SK-N-MC (cell line): Measurements from ENCODE around the gene LNX1.

ENCODE experiments used
- DNase-seq: peaks from one replicate; pipeline ENCODE4 v3.0.0-alpha.2; 2011; ENCODE audit warnings: low read depth, low spot score
- H3K27ac ChIP-seq: fragments of 200-600 bp; sonication (generic); 2 replicates; pipeline ENCODE4 v1.5.1; 2016; ENCODE audit warnings: mixed run types
- H3K36me3 ChIP-seq: fragments of 200-600 bp; sonication (generic); 2 replicates; pipeline ENCODE4 v1.6.1; 2017; ENCODE audit warnings: antibody characterized with exemption, low read length, mixed read lengths; ENCODE audit not compliant: insufficient read depth
- H3K4me3 ChIP-seq: fragments of 200-600 bp; sonication (generic); 2 replicates; pipeline ENCODE4 v1.5.1; 2016
- H3K9ac ChIP-seq: fragments of 200-600 bp; sonication (generic); 2 replicates; pipeline ENCODE4 v1.8.0; 2017; ENCODE audit warnings: mixed run types, mixed read lengths; ENCODE audit not compliant: insufficient read length
- H3K9me3 ChIP-seq: fragments of 200-600 bp; sonication (generic); 2 replicates; pipeline ENCODE4 v1.6.1; 2017; ENCODE audit warnings: low read depth, mild to moderate bottlenecking, antibody characterized with exemption, low read length, moderate library complexity, mixed read lengths
- EZH2 ChIP-seq: fragments of 200-600 bp; sonication (generic); IDR thresholded peaks from one replicate; pipeline ENCODE4 v1.6.1; 2017; ENCODE audit warnings: antibody characterized with exemption
- FOXP2 ChIP-seq: optimal IDR thresholded peaks from 2 replicates; pipeline ENCODE3; 2011; ENCODE audit warnings: mild to moderate bottlenecking, moderate library complexity; ENCODE audit not compliant: insufficient read depth; ENCODE audit errors: extremely low read length, control extremely low read depth
- POLR2AphosphoS5 ChIP-seq: IDR thresholded peaks from 2 replicates; pipeline ENCODE4 v1.6.1; 2012; ENCODE audit warnings: mild to moderate bottlenecking, low read depth, low read length, borderline replicate concordance

Gene LNX1

DNA sequence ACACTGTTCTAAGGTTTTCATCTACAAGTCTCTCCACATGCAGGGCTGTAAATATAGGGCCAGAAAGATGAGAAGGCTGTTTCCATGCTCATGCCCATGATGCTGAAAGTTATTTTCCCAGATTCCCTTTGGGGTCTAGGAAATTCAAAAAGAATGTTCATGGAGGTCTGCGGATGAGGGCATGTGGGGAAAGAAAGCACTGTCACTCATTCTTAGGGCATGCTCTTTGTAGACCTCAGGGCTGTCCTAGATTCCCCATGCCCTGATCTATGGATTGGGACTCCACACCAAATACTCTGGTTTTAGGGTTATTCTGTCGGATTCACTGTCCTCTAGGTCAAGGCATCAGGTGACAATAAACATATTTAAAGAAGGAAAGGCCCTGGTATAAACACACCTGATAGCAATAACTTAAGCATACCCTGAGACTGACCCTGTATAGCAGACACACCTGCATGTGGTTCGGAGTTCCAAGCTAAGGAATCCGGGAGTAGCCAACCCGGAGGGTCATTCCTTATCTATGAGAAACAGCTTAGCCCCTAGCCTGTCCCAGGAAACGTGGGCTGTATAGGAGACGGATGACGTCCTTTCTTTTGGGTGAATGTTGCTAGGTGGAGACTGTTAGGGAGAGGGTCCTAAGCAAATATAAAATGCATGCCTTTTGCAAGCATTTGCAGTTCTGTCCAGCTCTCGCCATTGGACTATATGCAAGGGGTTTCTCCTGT is 37.6 kb downstream of the LNX1 start:
- no peak overlapping the region for H3K27ac ChIP-seq
- TF ChIP-seq POLR2AphosphoS5 (no peak), FOXP2 (no peak), EZH2 (no peak)
- no peaks in the 10 kb centered on the region for H3K36me3 ChIP-seq
- H3K9me3 ChIP-seq = no peaks in the 10 kb centered on the region
- no peak for DNase-seq
- no peak overlapping the region for H3K9ac ChIP-seq
- H3K4me3 ChIP-seq = no peak overlapping the region

DNA sequence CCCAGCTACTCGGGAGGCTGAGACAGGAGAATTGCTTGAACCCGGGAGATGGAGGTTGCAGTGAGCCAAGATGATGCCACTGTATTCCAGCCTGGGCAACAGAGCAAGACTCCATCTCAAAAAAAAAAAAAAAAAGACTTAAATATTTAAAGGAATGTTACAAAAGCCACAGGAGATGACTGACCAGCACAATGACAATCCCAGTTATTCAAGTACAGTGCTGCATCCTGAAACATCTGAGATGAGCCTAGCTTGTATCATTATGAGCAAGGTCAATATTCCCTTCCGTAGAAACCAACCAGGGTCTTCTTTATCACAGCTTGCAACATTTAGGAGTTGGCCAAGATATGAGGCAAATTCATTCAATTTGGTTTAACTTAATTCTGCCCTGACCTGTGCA is 38.6 kb downstream of the LNX1 start:
- DNase-seq = no peak
- no peak overlapping the region for H3K4me3 ChIP-seq

GRCh38 chr4:53551958-53552357 is 39.3 kb downstream of the LNX1 start:
- Histone ChIP-seq H3K9me3 (no peaks in the 10 kb centered on the region), H3K27ac (no peak overlapping the region), H3K36me3 (no peaks in the 10 kb centered on the region), H3K4me3 (no peak overlapping the region), H3K9ac (no peak overlapping the region)
- TF ChIP-seq FOXP2 (no peak), EZH2 (no peak), POLR2AphosphoS5 (no peak)
- no peak for DNase-seq

More for the DNA sequence above, 38.6 kb downstream of the LNX1 start:
- Histone ChIP-seq H3K36me3 (no peaks in the 10 kb centered on the region), H3K27ac (no peak overlapping the region), H3K9ac (no peak overlapping the region), H3K9me3 (no peaks in the 10 kb centered on the region)
- TF ChIP-seq POLR2AphosphoS5 = no peak
- no peak for TF ChIP-seq FOXP2
- no peak for TF ChIP-seq EZH2

- Histone ChIP-seq H3K9me3 (no peaks in the 10 kb centered on the region), H3K36me3 (no peaks in the 10 kb centered on the region), H3K27ac (no peak overlapping the region), H3K4me3 (no peak overlapping the region), H3K9ac (no peak overlapping the region)
- TF ChIP-seq EZH2 = no peak
- no peak for TF ChIP-seq POLR2AphosphoS5
- no peak for TF ChIP-seq FOXP2
- no peak for DNase-seq
Measured at GRCh38 chr4:53551281-53551864, 39.9 kb downstream of the LNX1 start.

GRCh38 chr4:53548662-53549061 is 42.6 kb downstream of the LNX1 start:
- no peak for DNase-seq
- TF ChIP-seq FOXP2 (no peak), POLR2AphosphoS5 (no peak), EZH2 (no peak)
- H3K4me3 ChIP-seq = no peak overlapping the region
- H3K27ac ChIP-seq = no peak overlapping the region
- no peaks in the 10 kb centered on the region for H3K9me3 ChIP-seq
- H3K36me3 ChIP-seq = no peaks in the 10 kb centered on the region
- no peak overlapping the region for H3K9ac ChIP-seq

DNA sequence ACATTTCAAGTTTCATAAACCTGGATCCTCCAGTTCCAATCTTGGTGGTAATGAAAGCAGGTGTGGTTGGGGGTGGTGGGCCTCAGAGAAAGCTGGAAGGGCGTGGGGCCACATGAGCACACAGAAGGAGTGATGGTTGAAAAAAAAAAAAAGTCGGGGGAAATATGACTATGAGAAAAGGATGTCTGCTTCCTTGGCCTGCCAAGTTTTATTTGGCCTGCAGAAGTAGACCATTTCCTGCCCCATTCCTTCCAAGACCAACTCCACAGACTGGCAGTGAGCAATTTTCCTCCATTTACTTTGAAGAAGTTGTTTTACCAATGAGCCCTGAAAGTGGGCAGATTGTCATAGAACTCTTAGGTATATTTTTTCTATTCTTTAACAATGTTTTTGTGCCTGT is 43.3 kb downstream of the LNX1 start:
- no peak overlapping the region for H3K4me3 ChIP-seq
- no peak overlapping the region for H3K27ac ChIP-seq
- no peak for DNase-seq
- no peak overlapping the region for H3K9ac ChIP-seq
- no peaks in the 10 kb centered on the region for H3K36me3 ChIP-seq
- no peak for TF ChIP-seq EZH2
- no peak for TF ChIP-seq FOXP2
- no peak for TF ChIP-seq POLR2AphosphoS5
- no peaks in the 10 kb centered on the region for H3K9me3 ChIP-seq

DNA sequence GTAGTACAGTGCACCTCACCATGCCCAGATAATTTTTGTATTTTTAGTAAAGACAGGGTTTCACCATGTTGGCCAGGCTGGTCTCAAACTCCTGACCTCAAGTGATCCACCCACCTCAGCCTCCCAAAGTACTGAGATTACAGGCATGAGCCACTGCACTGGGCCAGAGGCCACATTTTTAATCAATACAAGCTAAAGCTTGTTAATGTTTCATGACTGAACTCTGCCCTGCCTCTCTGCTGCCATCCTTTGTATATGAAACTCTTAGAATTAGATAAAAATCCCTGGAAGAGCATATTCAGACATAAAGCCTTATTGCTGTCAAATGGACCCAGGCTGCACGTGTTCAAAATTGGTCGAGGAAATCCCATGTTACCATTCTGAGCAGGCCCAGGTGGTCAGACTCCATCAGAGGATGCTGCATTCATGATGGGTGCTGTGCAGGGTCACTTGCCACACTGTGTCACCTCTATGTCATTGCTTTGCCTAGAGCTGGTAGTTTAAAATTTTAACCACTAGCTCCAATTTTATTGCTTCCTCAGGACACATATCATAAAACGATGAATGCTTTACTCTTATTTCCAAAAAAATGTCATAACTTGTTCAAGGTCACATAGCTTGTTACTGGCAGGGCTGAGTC is 45.2 kb downstream of the LNX1 start:
- no peak overlapping the region for H3K4me3 ChIP-seq
- H3K36me3 ChIP-seq = no peaks in the 10 kb centered on the region

DNA sequence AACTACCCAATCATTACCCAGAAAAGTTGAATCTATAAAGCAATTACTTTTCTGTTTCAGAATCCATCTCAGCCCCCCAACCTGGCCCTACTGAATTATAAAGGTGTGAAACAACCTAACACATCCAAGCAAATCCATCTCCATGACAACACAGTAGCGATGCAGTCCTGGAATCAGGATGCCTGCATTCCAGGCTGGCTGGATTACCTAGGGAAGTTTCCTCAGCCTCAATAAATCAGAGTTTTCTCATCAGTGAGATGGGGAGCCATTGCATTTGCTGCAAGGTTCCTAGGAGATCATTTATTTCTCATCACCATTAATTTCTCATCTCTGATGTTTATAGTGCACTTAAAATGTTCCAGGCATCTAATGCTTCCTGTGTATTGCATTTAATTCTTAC is 46.0 kb downstream of the LNX1 start:
- TF ChIP-seq EZH2 (no peak), POLR2AphosphoS5 (no peak), FOXP2 (no peak)
- DNase-seq = no peak
- no peaks in the 10 kb centered on the region for H3K9me3 ChIP-seq
- H3K36me3 ChIP-seq = no peaks in the 10 kb centered on the region
- H3K27ac ChIP-seq = no peak overlapping the region
- no peak overlapping the region for H3K4me3 ChIP-seq
- no peak overlapping the region for H3K9ac ChIP-seq

More for the DNA sequence above, 45.2 kb downstream of the LNX1 start:
- Histone ChIP-seq H3K9me3 (no peaks in the 10 kb centered on the region), H3K9ac (no peak overlapping the region), H3K27ac (no peak overlapping the region)
- no peak for DNase-seq
- TF ChIP-seq POLR2AphosphoS5 = no peak
- TF ChIP-seq FOXP2 = no peak
- TF ChIP-seq EZH2 = no peak

GRCh38 chr4:53543561-53543960 is 47.7 kb downstream of the LNX1 start:
- TF ChIP-seq EZH2 (no peak), POLR2AphosphoS5 (no peak), FOXP2 (no peak)
- H3K4me3 ChIP-seq = no peak overlapping the region
- H3K27ac ChIP-seq = no peak overlapping the region
- no peak overlapping the region for H3K9ac ChIP-seq
- DNase-seq = no peak
- H3K36me3 ChIP-seq = no peaks in the 10 kb centered on the region
- no peaks in the 10 kb centered on the region for H3K9me3 ChIP-seq
